ENCODE results near the gene MYH6.
"Not testable (repeated sequence)": the region's sequence is repeated elsewhere in the genome, so short reads cannot be mapped to it uniquely, and the experiment has no call there.

Gene MYH6

GRCh38 chr14:23392613-23393012 is 15.5 kb downstream of the MYH6 start:
- no peak for DNase-seq (ENCODE audit: low read depth)

- not testable (repeated sequence) for DNase-seq (ENCODE audit: low read depth)
Measured at GRCh38 chr14:23389871-23390270, 18.2 kb downstream of the MYH6 start.

GRCh38 chr14:23389396-23389795 is 18.7 kb downstream of the MYH6 start:
- DNase-seq (ENCODE audit: low read depth) = no peak

- DNase-seq (ENCODE audit: low read depth) = no peak
Measured at GRCh38 chr14:23388996-23389395, 19.1 kb downstream of the MYH6 start.

GRCh38 chr14:23387916-23388882 is 19.9 kb downstream of the MYH6 start:
- no peak for DNase-seq (ENCODE audit: low read depth)

GRCh38 chr14:23386999-23387398 is 21.1 kb downstream of the MYH6 start:
- DNase-seq (ENCODE audit: low read depth) = no peak

GRCh38 chr14:23386266-23386657 is 21.8 kb downstream of the MYH6 start:
- DNase-seq (ENCODE audit: low read depth) = not testable (repeated sequence)

- DNase-seq (ENCODE audit: low read depth) = no peak
Measured at GRCh38 chr14:23385642-23386265, 22.3 kb downstream of the MYH6 start.

GRCh38 chr14:23385244-23385641 is 22.8 kb downstream of the MYH6 start:
- DNase-seq (ENCODE audit: low read depth) = no peak

GRCh38 chr14:23384364-23385080 is 23.6 kb downstream of the MYH6 start:
- DNase-seq (ENCODE audit: low read depth) = no peak

GRCh38 chr14:23382731-23383440 is 25.2 kb downstream of the MYH6 start:
- DNase-seq (ENCODE audit: low read depth) = no peak

GRCh38 chr14:23382276-23382675 is 25.8 kb downstream of the MYH6 start:
- DNase-seq (ENCODE audit: low read depth) = no peak

GRCh38 chr14:23381871-23382270 is 26.2 kb downstream of the MYH6 start:
- no peak for DNase-seq (ENCODE audit: low read depth)

GRCh38 chr14:23380976-23381375 is 27.1 kb downstream of the MYH6 start:
- no peak for DNase-seq (ENCODE audit: low read depth)

- no peak for DNase-seq (ENCODE audit: low read depth)
Measured at GRCh38 chr14:23380197-23380914, 27.7 kb downstream of the MYH6 start.

- peak; percentile 46 for DNase-seq (ENCODE audit: low read depth)
Measured at GRCh38 chr14:23379366-23380196, 28.5 kb downstream of the MYH6 start.

GRCh38 chr14:23378612-23379220 is 29.4 kb downstream of the MYH6 start:
- DNase-seq (ENCODE audit: low read depth) = no peak

GRCh38 chr14:23377573-23378563 is 30.2 kb downstream of the MYH6 start:
- no peak for DNase-seq (ENCODE audit: low read depth)

- DNase-seq (ENCODE audit: low read depth) = no peak
Measured at GRCh38 chr14:23377198-23377550, 30.9 kb downstream of the MYH6 start.

All from stimulated activated CD8-positive, alpha-beta memory T cell treated with anti-CD3 and anti-CD28 coated beads, Interleukin-4, amount 100 ng/mL, for 24 hours (primary cell).